22Rv1 (cell line): ENCODE results near the gene FEM1A.

ENCODE experiments used
- CTCF ChIP-seq: fragments of 450-650 bp; IDR thresholded peaks from 2 replicates; pipeline ENCODE4 v1.5.1; 2017; ENCODE audit warnings: mild to moderate bottlenecking
- ZFX ChIP-seq: fragments of 450-650 bp; IDR thresholded peaks from 2 replicates; pipeline ENCODE4 v1.6.1; 2017; ENCODE audit warnings: antibody characterized with exemption, borderline replicate concordance

GRCh38 chr19:4768934-4769777, 22.4 kb upstream of the FEM1A start:
- TF ChIP-seq CTCF, result no peak
- no peak for TF ChIP-seq ZFX
